GM18519 (cell line): Measurements from ENCODE around the gene LMCD1.

ENCODE experiments used
- ATAC-seq: cut with Tn5 transposase; IDR thresholded peaks from one replicate; pipeline ENCODE4 v1.9.1; 2021; ENCODE audit warnings: mild to moderate bottlenecking, moderate library complexity; ENCODE audit not compliant: unreplicated experiment, low FRiP score

Gene LMCD1

GRCh38 chr3:8482960-8483665 lies 18.5 kb upstream of the LMCD1 start:
- no peak for ATAC-seq

GRCh38 chr3:8484409-8485140 lies 17.0 kb upstream of the LMCD1 start:
- no peak for ATAC-seq

- no peak for ATAC-seq
Observed at GRCh38 chr3:8485141-8485870, 16.3 kb upstream of the LMCD1 start.

GRCh38 chr3:8485943-8486342 lies 15.7 kb upstream of the LMCD1 start:
- ATAC-seq, result no peak

- ATAC-seq, result no peak
Observed at GRCh38 chr3:8486434-8486833, 15.2 kb upstream of the LMCD1 start.

- ATAC-seq, result no peak
Observed at GRCh38 chr3:8486936-8487335, 14.7 kb upstream of the LMCD1 start.

- no peak for ATAC-seq
Observed at GRCh38 chr3:8488411-8488810, 13.2 kb upstream of the LMCD1 start.

- ATAC-seq, result no peak
Observed at GRCh38 chr3:8488877-8489276, 12.7 kb upstream of the LMCD1 start.

GRCh38 chr3:8489278-8489792 lies 12.3 kb upstream of the LMCD1 start:
- no peak for ATAC-seq

GRCh38 chr3:8490079-8490552 lies 11.5 kb upstream of the LMCD1 start:
- ATAC-seq, result no peak

- ATAC-seq, result no peak
Observed at GRCh38 chr3:8491271-8492144, 10.1 kb upstream of the LMCD1 start.

GRCh38 chr3:8492744-8493511 lies 8.7 kb upstream of the LMCD1 start:
- no peak for ATAC-seq

- ATAC-seq, result no peak
Observed at GRCh38 chr3:8493744-8494143, 7.9 kb upstream of the LMCD1 start.

- ATAC-seq, result no peak
Observed at GRCh38 chr3:8494327-8494726, 7.3 kb upstream of the LMCD1 start.

GRCh38 chr3:8497582-8497981 lies 4.0 kb upstream of the LMCD1 start:
- no peak for ATAC-seq

- ATAC-seq, result no peak
Observed at GRCh38 chr3:8499181-8499611, 2.4 kb upstream of the LMCD1 start.

GRCh38 chr3:8500319-8500988 lies 1.2 kb upstream of the LMCD1 start:
- ATAC-seq, result no peak

GRCh38 chr3:8500989-8501370 lies 643 bp upstream of the LMCD1 start:
- ATAC-seq, result no peak

GRCh38 chr3:8503461-8503860 lies 1.8 kb downstream of the LMCD1 start:
- ATAC-seq, result no peak
